ENCODE data around the gene SLC29A1.
A peak's percentile ranks its signal among the peaks of the same experiment; 100 is the strongest.

Gene SLC29A1

DNA sequence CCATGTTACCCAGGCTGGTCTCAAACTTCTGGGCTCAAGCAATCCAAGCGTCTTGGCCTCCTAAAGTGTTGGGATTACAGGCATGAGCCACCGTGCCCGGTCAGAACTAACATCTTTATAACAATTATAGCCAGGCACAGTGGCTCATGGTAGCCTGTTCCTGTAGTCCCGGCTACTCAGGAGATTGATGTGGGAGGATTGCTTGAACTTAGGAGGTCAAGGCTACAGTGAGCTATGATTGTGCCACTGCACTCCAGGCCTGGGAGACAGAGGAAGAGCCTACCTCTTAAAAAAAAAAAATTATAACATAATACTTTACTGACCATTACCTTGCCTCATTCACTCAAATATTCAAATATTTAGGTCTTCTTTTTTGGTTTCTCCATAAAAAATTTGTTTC is 23.5 kb upstream of the SLC29A1 start:
- Histone ChIP-seq H3K9ac (ENCODE audit: low read length) (no peak overlapping the region), H3K9me3 (ENCODE audit: control insufficient read depth, low read length) (no peaks in the 10 kb centered on the region), H3K36me3 (ENCODE audit: control insufficient read depth, insufficient read depth, low read length) (no peaks in the 10 kb centered on the region), H3K27me3 (ENCODE audit: control insufficient read depth, insufficient read depth, low read length) (no peaks in the 10 kb centered on the region), H3K4me1 (ENCODE audit: control insufficient read depth, insufficient read depth, low read length) (peaks cover 26% of the 10 kb centered on the region), H3K4me3 (ENCODE audit: low read length) (no peak overlapping the region)

DNA sequence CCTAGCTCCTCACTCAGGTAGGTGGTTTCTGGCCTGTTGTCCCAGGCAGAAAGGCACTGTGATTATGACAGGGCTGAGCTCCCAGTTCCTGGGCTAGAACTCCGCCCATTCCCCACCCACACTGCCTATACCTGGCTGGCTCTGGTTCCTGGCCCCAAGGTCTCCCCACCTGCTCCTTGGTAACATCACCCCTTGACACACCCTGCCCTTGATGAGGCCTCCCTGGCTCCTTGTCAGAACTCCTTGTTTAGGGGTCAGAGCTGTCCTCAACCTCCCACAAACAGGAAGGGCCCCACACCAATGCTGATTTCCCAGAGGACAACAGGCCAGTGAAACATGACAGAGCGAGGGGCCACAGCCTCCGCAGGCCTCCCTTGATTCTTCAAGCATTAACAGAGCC is 22.2 kb upstream of the SLC29A1 start:
- H3K9ac ChIP-seq (ENCODE audit: low read length), result peak overlapping the region; percentile 5
- H3K9me3 ChIP-seq (ENCODE audit: control insufficient read depth, low read length), result no peaks in the 10 kb centered on the region
- no peaks in the 10 kb centered on the region for H3K27me3 ChIP-seq (ENCODE audit: control insufficient read depth, insufficient read depth, low read length)
- no peak overlapping the region for H3K4me3 ChIP-seq (ENCODE audit: low read length)
- no peaks in the 10 kb centered on the region for H3K36me3 ChIP-seq (ENCODE audit: control insufficient read depth, insufficient read depth, low read length)
- peaks cover 26% of the 10 kb centered on the region for H3K4me1 ChIP-seq (ENCODE audit: control insufficient read depth, insufficient read depth, low read length)

DNA sequence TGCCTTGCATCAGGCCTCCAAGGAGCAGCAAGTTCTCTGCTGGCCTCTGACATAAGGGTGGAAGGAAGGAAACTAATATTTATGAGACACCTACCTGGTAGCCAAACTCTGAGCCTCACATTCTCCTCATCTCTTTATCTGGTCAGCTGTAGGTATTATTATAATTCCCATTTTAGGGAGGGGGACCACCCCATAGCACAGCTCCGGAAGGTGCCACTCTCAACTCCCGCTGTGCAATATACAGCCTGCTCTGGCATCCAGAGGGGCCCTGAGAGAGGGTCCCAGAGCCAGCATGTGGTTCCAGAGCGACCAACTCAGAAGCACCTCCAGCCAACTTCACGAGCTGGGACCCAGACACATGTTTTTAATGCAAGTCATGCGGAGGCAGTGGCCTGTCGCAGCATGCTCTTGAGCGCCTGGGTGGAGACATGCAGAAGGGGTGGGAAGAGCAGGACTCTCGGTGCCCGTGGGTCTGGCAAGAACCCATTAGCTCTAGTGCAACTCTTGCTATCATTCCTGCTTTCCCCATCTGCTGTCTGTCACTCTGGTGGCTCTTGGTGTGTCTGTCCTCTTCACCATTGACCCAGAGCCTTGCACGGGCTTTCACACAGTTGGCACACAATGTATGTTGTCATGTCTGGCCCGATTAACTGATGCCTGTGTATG is 21.6 kb upstream of the SLC29A1 start:
- no peak overlapping the region for H3K4me3 ChIP-seq (ENCODE audit: low read length)
- no peaks in the 10 kb centered on the region for H3K9me3 ChIP-seq (ENCODE audit: control insufficient read depth, low read length)
- H3K9ac ChIP-seq (ENCODE audit: low read length), result no peak overlapping the region
- peaks cover 26% of the 10 kb centered on the region for H3K4me1 ChIP-seq (ENCODE audit: control insufficient read depth, insufficient read depth, low read length)
- H3K36me3 ChIP-seq (ENCODE audit: control insufficient read depth, insufficient read depth, low read length), result no peaks in the 10 kb centered on the region
- H3K27me3 ChIP-seq (ENCODE audit: control insufficient read depth, insufficient read depth, low read length), result no peaks in the 10 kb centered on the region

DNA sequence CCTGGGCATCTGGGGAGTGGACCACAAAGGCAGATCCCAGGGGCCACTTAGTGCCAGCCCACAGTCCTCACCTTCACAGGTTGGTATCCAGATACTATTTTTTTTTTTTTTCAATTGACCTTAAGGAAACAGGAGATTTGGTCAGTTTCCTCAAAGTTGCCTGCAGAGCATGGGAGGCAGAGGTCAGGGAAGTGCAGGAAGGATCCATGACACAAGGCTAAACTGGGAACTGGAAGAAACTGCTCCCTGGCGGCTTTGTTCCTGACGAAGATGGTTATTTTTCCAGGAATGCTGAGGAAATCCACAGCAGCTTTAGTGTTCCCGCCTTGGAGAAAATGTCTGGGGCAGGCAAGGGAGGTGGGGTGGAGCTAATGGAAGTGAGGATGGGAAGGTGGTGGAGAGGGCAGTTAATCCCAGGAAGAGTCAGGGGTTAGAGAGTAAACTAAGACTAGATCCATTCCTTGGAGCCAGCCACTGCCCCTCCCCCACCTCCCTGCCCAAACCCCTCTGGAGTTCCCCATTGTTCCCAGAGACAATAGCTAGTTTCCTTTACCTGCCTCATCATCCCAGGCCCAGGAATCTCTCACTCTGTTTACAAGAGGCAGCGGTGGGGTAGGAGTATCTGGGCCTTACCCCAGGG is 20.9 kb upstream of the SLC29A1 start:
- H3K36me3 ChIP-seq (ENCODE audit: control insufficient read depth, insufficient read depth, low read length), result no peaks in the 10 kb centered on the region
- H3K27me3 ChIP-seq (ENCODE audit: control insufficient read depth, insufficient read depth, low read length), result no peaks in the 10 kb centered on the region
- no peaks in the 10 kb centered on the region for H3K9me3 ChIP-seq (ENCODE audit: control insufficient read depth, low read length)
- H3K4me3 ChIP-seq (ENCODE audit: low read length), result no peak overlapping the region
- peaks cover 26% of the 10 kb centered on the region for H3K4me1 ChIP-seq (ENCODE audit: control insufficient read depth, insufficient read depth, low read length)
- H3K9ac ChIP-seq (ENCODE audit: low read length), result no peak overlapping the region

DNA sequence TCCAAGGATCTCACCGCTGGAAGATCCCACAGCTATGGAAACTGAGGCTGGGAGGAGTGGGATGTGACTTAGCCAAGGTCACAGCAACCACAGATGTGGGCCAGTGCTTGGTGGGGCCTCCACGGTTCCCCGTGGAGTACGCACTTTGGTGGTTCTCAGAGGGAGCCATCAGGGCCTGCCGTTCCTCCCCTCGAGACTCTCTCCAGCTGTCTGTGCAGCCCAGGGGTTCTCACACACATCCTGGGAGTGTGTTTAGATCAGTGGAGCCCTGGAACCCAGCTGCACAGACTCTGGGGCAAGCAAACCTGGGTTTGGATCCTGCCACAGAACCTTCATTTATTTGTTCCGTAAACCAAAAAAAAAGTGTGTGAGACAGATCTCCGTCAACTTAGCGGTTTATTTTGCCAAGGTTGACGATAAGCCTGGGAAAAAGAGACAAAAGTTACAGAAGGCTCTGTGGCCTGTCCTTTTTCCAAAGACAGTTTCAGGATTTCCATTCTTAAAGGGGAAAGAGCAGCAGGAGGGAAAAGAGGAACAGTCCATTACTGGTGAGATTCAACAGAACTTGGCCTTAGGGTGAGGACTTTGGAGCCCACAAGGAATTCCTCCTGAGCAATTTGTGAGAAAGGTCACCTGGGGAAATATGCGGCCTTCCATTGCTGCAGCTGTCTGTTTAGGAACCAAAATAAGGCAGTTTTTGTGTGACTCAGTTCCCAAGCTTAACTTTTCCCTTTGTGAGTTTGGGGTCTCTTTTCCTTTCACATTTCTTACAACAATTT is 20.2 kb upstream of the SLC29A1 start:
- Histone ChIP-seq H3K9me3 (ENCODE audit: control insufficient read depth, low read length) (no peaks in the 10 kb centered on the region), H3K9ac (ENCODE audit: low read length) (no peak overlapping the region), H3K27me3 (ENCODE audit: control insufficient read depth, insufficient read depth, low read length) (no peaks in the 10 kb centered on the region), H3K36me3 (ENCODE audit: control insufficient read depth, insufficient read depth, low read length) (no peaks in the 10 kb centered on the region), H3K4me3 (ENCODE audit: low read length) (no peak overlapping the region), H3K4me1 (ENCODE audit: control insufficient read depth, insufficient read depth, low read length) (peaks cover 26% of the 10 kb centered on the region)

DNA sequence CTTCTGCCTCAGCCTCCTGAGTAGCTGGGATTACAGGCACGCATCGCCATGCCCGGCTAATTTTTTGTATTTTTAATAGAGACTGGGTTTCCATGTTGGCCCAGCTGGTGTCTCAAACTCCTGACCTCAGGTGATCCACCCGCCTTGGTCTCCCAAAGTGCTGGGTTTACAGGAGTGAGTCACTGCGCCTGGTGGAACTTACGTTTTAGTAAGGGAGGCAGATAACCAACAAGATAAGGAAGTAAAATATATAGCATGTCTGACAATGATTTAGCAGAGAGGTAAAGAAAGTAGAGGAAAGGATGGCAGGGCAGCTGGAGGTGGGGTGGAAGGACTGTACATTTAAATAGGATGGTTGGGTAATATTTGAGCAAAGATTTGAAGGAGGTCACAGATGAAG is 19.4 kb upstream of the SLC29A1 start:
- no peaks in the 10 kb centered on the region for H3K27me3 ChIP-seq (ENCODE audit: control insufficient read depth, insufficient read depth, low read length)
- H3K9me3 ChIP-seq (ENCODE audit: control insufficient read depth, low read length), result no peaks in the 10 kb centered on the region
- no peaks in the 10 kb centered on the region for H3K36me3 ChIP-seq (ENCODE audit: control insufficient read depth, insufficient read depth, low read length)
- peaks cover 26% of the 10 kb centered on the region for H3K4me1 ChIP-seq (ENCODE audit: control insufficient read depth, insufficient read depth, low read length)
- no peak overlapping the region for H3K4me3 ChIP-seq (ENCODE audit: low read length)
- no peak overlapping the region for H3K9ac ChIP-seq (ENCODE audit: low read length)

DNA sequence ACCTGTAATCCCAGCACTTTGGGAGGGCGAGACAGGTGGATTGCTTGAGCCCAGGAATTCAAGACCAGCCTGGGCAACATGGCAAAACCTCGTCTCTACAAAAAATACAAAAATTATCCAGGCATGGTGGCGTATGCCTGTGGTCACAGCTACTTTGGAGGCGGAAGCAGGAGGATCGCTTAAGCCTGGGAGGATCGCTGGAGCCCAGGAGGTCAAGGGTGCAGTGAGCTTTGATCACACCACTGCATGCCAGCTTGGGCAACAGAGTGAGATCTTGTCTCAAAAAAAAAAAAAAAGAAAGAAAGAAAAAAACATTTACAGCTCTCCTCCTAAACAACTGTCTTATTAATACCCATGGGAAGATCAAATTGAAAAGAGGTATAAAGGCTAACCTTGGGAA is 15.4 kb upstream of the SLC29A1 start:
- H3K27me3 ChIP-seq (ENCODE audit: control insufficient read depth, insufficient read depth, low read length), result no peaks in the 10 kb centered on the region

DNA sequence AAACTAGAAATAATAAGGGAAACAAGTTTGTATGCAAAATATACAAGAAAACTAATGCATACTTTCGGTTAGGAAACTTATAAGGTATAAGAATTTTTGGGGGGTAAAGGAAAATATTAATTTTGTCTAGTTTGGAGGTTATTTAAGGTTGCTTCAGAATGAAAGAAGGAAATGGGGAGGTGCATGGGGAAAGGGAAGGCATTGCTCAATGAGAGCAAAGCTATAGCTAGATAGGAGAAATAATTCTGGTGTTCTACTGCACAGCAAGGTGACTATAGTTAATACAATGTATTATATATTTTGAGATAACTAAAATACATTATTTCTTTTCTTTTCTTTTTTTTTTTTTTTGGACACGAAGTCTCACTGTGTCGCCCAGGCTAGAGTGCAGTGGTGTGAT is 12.1 kb upstream of the SLC29A1 start:
- no peak overlapping the region for H3K9ac ChIP-seq (ENCODE audit: low read length)
- H3K27me3 ChIP-seq (ENCODE audit: control insufficient read depth, insufficient read depth, low read length), result no peaks in the 10 kb centered on the region
- no peaks in the 10 kb centered on the region for H3K36me3 ChIP-seq (ENCODE audit: control insufficient read depth, insufficient read depth, low read length)
- no peak overlapping the region for H3K4me3 ChIP-seq (ENCODE audit: low read length)
- no peaks in the 10 kb centered on the region for H3K9me3 ChIP-seq (ENCODE audit: control insufficient read depth, low read length)
- peaks cover 4% of the 10 kb centered on the region for H3K4me1 ChIP-seq (ENCODE audit: control insufficient read depth, insufficient read depth, low read length)

More for the DNA sequence above, 15.4 kb upstream of the SLC29A1 start:
- H3K36me3 ChIP-seq (ENCODE audit: control insufficient read depth, insufficient read depth, low read length), result no peaks in the 10 kb centered on the region
- H3K4me1 ChIP-seq (ENCODE audit: control insufficient read depth, insufficient read depth, low read length), result peaks cover 12% of the 10 kb centered on the region
- no peak overlapping the region for H3K4me3 ChIP-seq (ENCODE audit: low read length)
- H3K9ac ChIP-seq (ENCODE audit: low read length), result no peak overlapping the region
- no peaks in the 10 kb centered on the region for H3K9me3 ChIP-seq (ENCODE audit: control insufficient read depth, low read length)

DNA sequence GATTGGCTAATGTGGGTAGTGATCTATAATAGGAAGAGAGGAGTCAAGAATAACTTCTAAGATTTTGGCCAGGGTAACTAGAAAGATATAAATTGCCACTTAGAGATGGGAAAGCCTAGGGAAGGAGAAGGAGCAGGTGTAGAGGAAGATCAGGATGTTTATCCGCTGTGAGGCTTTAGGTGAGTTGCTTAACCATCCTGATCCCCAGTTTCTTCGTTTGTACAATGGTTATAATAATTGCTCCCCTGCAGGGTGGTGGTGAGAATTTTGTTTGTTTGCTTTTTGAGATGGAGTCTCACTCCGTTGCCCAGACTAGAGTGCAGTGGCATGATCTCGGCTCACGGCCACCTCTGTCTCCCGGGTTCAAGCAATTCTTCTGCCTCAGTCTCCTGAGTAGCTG is 9.1 kb upstream of the SLC29A1 start:
- Histone ChIP-seq H3K4me1 (ENCODE audit: control insufficient read depth, insufficient read depth, low read length) (peaks cover 34% of the 10 kb centered on the region), H3K9ac (ENCODE audit: low read length) (no peak overlapping the region), H3K27me3 (ENCODE audit: control insufficient read depth, insufficient read depth, low read length) (no peaks in the 10 kb centered on the region), H3K36me3 (ENCODE audit: control insufficient read depth, insufficient read depth, low read length) (no peaks in the 10 kb centered on the region), H3K4me3 (ENCODE audit: low read length) (no peak overlapping the region), H3K9me3 (ENCODE audit: control insufficient read depth, low read length) (no peaks in the 10 kb centered on the region)

DNA sequence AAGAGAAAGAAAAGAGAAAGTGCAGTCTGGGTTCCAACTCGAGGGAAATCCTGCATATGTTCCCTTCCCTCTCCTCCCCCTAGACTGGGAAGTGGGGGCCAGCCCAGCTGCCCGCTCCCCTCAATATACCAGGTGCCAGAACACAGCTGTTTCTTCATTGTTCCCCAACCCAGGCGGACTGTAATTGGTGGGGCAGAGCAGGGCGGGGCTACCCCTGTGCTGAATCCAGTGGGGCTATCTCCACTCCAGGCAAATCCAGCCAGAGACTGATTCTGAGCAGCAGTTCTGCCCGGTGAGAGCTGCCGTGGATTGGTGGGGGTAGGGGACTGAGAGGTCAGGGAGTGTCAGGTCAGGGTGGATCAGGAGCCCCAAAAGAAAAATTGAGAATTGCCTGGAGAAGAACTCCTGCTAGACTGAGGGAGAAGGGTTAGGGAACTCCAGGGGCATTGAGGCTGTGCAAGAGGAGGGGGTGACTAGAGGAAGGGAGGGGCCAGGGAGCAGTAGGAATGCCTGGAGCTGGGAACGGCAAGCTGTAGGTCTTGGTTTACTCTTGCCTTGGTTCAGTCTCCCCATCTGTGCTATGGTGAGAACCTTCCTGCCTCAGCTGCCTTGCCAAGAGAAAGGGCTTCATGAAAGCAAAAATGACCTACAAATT is 6.6 kb upstream of the SLC29A1 start, which contains the start of gene MYMX:
Gene MYMX, plus strand, starts transcription at position 250 of the 655 bp plus-strand sequence. CDS start 546 bp downstream, outside the sequence.
- H3K4me1 ChIP-seq (ENCODE audit: control insufficient read depth, insufficient read depth, low read length), result peaks cover 54% of the 10 kb centered on the region
- no peak within 1 kb of the TSS for H3K4me3 ChIP-seq (ENCODE audit: low read length)
- no peaks in the 10 kb centered on the region for H3K27me3 ChIP-seq (ENCODE audit: control insufficient read depth, insufficient read depth, low read length)
- H3K9me3 ChIP-seq (ENCODE audit: control insufficient read depth, low read length), result no peaks in the 10 kb centered on the region
- H3K9ac ChIP-seq (ENCODE audit: low read length), result peak within 1 kb of the TSS; percentile 38
- H3K36me3 ChIP-seq (ENCODE audit: control insufficient read depth, insufficient read depth, low read length), result no peaks in the 10 kb centered on the region

DNA sequence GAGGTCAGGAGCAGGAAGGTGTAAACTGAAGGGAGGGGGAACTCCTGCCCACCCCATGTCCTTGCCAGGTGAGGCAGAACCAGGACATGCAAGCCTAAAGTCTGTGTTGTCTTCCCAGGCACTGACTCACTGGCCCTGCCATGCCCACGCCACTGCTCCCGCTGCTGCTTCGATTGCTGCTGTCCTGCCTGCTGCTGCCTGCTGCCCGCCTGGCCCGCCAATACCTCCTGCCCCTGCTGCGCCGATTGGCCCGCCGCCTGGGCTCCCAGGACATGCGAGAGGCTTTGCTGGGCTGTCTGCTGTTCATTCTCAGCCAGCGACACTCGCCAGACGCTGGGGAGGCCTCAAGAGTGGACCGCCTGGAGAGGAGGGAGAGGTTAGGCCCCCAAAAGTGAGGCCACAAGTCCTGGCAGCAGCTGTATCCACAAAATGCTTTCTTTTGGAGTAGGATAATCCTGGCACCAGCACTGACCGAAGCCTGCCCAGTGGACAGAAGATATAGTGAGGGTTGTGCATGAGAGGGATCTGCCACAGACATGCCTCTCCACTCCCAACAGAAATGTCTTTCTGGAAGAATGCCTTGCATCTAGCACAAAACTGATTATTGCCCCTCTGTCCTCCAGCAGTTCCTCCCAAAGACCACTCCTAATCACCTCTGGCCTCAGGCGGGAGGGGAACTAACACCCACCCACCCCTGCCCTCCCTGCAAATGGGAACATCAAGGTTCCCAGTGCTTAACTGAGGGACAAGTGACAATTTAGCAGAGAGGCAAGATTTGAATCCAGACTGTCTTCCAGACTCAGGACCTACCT is 5.9 kb upstream of the SLC29A1 start:
- Histone ChIP-seq H3K9me3 (ENCODE audit: control insufficient read depth, low read length) (no peaks in the 10 kb centered on the region), H3K4me3 (ENCODE audit: low read length) (no peak overlapping the region), H3K36me3 (ENCODE audit: control insufficient read depth, insufficient read depth, low read length) (no peaks in the 10 kb centered on the region), H3K27me3 (ENCODE audit: control insufficient read depth, insufficient read depth, low read length) (no peaks in the 10 kb centered on the region), H3K9ac (ENCODE audit: low read length) (peak overlapping the region; percentile 38), H3K4me1 (ENCODE audit: control insufficient read depth, insufficient read depth, low read length) (peaks cover 61% of the 10 kb centered on the region)

Data from mucosa of stomach (tissue), 1 donor.